Activated CD4-positive, alpha-beta memory T cell treated with anti-CD3 and anti-CD28 coated beads, Interleukin-2, amount 10 ng/mL, durations not matched to agents 7 days and 5 days (primary cell): Measurements from ENCODE around the gene CDX2. TPM values are rescaled to one million over a fixed set of nuclear protein-coding genes. Genes with fewer than 3 reads are reported as not detected.

Experiments
- CTCF ChIA-PET: fragments of 350-600 bp; sonication (Branson Sonifier 250); formaldehyde crosslinking; loops from one replicate; lab custom pipeline; 2021; ENCODE audit warnings: antibody characterized with exemption, inconsistent platforms; lab: Charles Lee
- POLR2A ChIA-PET: fragments of 350-600 bp; sonication (Branson Sonifier 250); formaldehyde crosslinking; loops from one replicate; lab custom pipeline; 2021; ENCODE audit warnings: antibody characterized with exemption; lab: Charles Lee
- DNase-seq: peaks from one replicate; pipeline ENCODE4 v3.0.0-alpha.2; 2020
- H3K27ac Mint-ChIP-seq: one replicate; pipeline ENCODE4 v1.8.0; 2021; ENCODE audit warnings: mild to moderate bottlenecking, mixed read lengths
- H3K27me3 Mint-ChIP-seq: one replicate; pipeline ENCODE4 v1.8.0; 2021; ENCODE audit warnings: mixed read lengths
- H3K36me3 Mint-ChIP-seq: one replicate; pipeline ENCODE4 v1.8.0; 2021; ENCODE audit warnings: low read depth, mixed read lengths
- H3K4me1 Mint-ChIP-seq: one replicate; pipeline ENCODE4 v1.8.0; 2021; ENCODE audit warnings: mixed read lengths
- H3K4me3 Mint-ChIP-seq: one replicate; pipeline ENCODE4 v1.8.0; 2021; ENCODE audit warnings: mild to moderate bottlenecking, mixed read lengths
- H3K9me3 Mint-ChIP-seq: one replicate; pipeline ENCODE4 v1.8.0; 2021; ENCODE audit warnings: mixed read lengths
- total RNA-seq, 2 experiments: library from RNA; stranded (reverse); gene quantifications; one replicate each; pipeline ENCODE4 v1.2.3, GENCODE V29; 2021

Gene CDX2
- total RNA-seq, 2 experiments from 2014 or later, result not detected

- H3K27me3 Mint-ChIP-seq, result peaks cover 83% of the 10 kb centered on the region
- H3K4me1 Mint-ChIP-seq, result peaks cover 14% of the 10 kb centered on the region
- H3K4me3 Mint-ChIP-seq, result peak overlapping the region; percentile 53
- ChIA-PET POLR2A (interaction anchor here (1.3 kb wide), 1 partner anchor 10 kb away, joined by 3 read pairs; no protein-coding TSS in a partner anchor), CTCF (interaction anchor here (1.0 to 1.9 kb wide), 2 partner anchors 33 to 90 kb away, joined by 3 to 6 read pairs; no protein-coding TSS in a partner anchor)
- no peaks in the 10 kb centered on the region for H3K9me3 Mint-ChIP-seq
- peaks cover 2% of the 10 kb centered on the region for H3K36me3 Mint-ChIP-seq
- H3K27ac Mint-ChIP-seq, result peak overlapping the region; percentile 52
- DNase-seq, result no peak
These were observed 48.3 kb downstream of the CDX2 start for GRCh38 chr13:27920677-27921420.

GRCh38 chr13:27919934-27920676 lies 49.0 kb downstream of the CDX2 start, which contains the start of gene PDX1:
PDX1 (plus strand) TSS chr13:27920000; CDS start chr13:27920139, 139 bp downstream.
- Mint-ChIP-seq H3K4me3 (peak within 1 kb of the TSS; percentile 53), H3K27me3 (peaks cover 83% of the 10 kb centered on the region), H3K4me1 (peaks cover 14% of the 10 kb centered on the region), H3K36me3 (peaks cover 2% of the 10 kb centered on the region), H3K9me3 (no peaks in the 10 kb centered on the region), H3K27ac (peak within 1 kb of the TSS; percentile 52)
- no peak for DNase-seq
- ChIA-PET POLR2A (no interaction called here), CTCF (interaction anchor here (0.6 to 1.9 kb wide), 3 partner anchors 34 to 473 kb away, joined by 3 to 6 read pairs (median 3); no protein-coding TSS in a partner anchor)

- no peak for DNase-seq
- Mint-ChIP-seq H3K9me3 (no peaks in the 10 kb centered on the region), H3K27me3 (peaks cover 80% of the 10 kb centered on the region), H3K27ac (no peak overlapping the region), H3K4me1 (peaks cover 14% of the 10 kb centered on the region), H3K4me3 (no peak overlapping the region), H3K36me3 (peaks cover 2% of the 10 kb centered on the region)
- CTCF ChIA-PET, result interaction anchor here (1.0 kb wide), 1 partner anchor 89 kb away, joined by 3 read pairs; no protein-coding TSS in a partner anchor
- POLR2A ChIA-PET, result no interaction called here
These were observed 49.5 kb downstream of the CDX2 start for GRCh38 chr13:27919659-27919933.

GRCh38 chr13:27918918-27919658 lies 50.0 kb downstream of the CDX2 start:
- H3K27ac Mint-ChIP-seq, result no peak overlapping the region
- peaks cover 14% of the 10 kb centered on the region for H3K4me1 Mint-ChIP-seq
- no peak for DNase-seq
- H3K4me3 Mint-ChIP-seq, result no peak overlapping the region
- peaks cover 78% of the 10 kb centered on the region for H3K27me3 Mint-ChIP-seq
- ChIA-PET CTCF (no interaction called here), POLR2A (no interaction called here)
- no peaks in the 10 kb centered on the region for H3K9me3 Mint-ChIP-seq
- peaks cover 2% of the 10 kb centered on the region for H3K36me3 Mint-ChIP-seq

GRCh38 chr13:27918041-27918917 lies 50.8 kb downstream of the CDX2 start:
- no peaks in the 10 kb centered on the region for H3K9me3 Mint-ChIP-seq
- H3K27ac Mint-ChIP-seq, result no peak overlapping the region
- CTCF ChIA-PET, result no interaction called here
- peaks cover 12% of the 10 kb centered on the region for H3K4me1 Mint-ChIP-seq
- DNase-seq, result no peak
- H3K27me3 Mint-ChIP-seq, result peaks cover 72% of the 10 kb centered on the region
- POLR2A ChIA-PET, result no interaction called here
- H3K36me3 Mint-ChIP-seq, result peaks cover 2% of the 10 kb centered on the region
- H3K4me3 Mint-ChIP-seq, result no peak overlapping the region

GRCh38 chr13:27917121-27917947 lies 51.8 kb downstream of the CDX2 start:
- Mint-ChIP-seq H3K27ac (no peak overlapping the region), H3K9me3 (no peaks in the 10 kb centered on the region), H3K27me3 (peaks cover 63% of the 10 kb centered on the region), H3K4me3 (no peak overlapping the region), H3K36me3 (peaks cover 2% of the 10 kb centered on the region), H3K4me1 (peaks cover 11% of the 10 kb centered on the region)
- CTCF ChIA-PET, result no interaction called here
- DNase-seq, result no peak
- POLR2A ChIA-PET, result no interaction called here

- ChIA-PET CTCF (interaction anchor here (0.6 to 1.4 kb wide), 3 partner anchors 38 to 89 kb away, joined by 3 to 5 read pairs (median 3); no protein-coding TSS in a partner anchor), POLR2A (no interaction called here)
- no peak overlapping the region for H3K27ac Mint-ChIP-seq
- H3K27me3 Mint-ChIP-seq, result peaks cover 57% of the 10 kb centered on the region
- H3K9me3 Mint-ChIP-seq, result no peaks in the 10 kb centered on the region
- H3K4me3 Mint-ChIP-seq, result no peak overlapping the region
- peaks cover 5% of the 10 kb centered on the region for H3K4me1 Mint-ChIP-seq
- peaks cover 2% of the 10 kb centered on the region for H3K36me3 Mint-ChIP-seq
- DNase-seq, result no peak
These were observed 53.6 kb downstream of the CDX2 start for GRCh38 chr13:27915301-27916207.

- peaks cover 3% of the 10 kb centered on the region for H3K4me1 Mint-ChIP-seq
- DNase-seq, result no peak
- H3K27ac Mint-ChIP-seq, result no peak overlapping the region
- ChIA-PET CTCF (no interaction called here), POLR2A (no interaction called here)
- H3K27me3 Mint-ChIP-seq, result peaks cover 55% of the 10 kb centered on the region
- peaks cover 2% of the 10 kb centered on the region for H3K36me3 Mint-ChIP-seq
- H3K4me3 Mint-ChIP-seq, result no peak overlapping the region
- no peaks in the 10 kb centered on the region for H3K9me3 Mint-ChIP-seq
These were observed 56.0 kb downstream of the CDX2 start for GRCh38 chr13:27913160-27913559.

- ChIA-PET CTCF (interaction anchor here (0.7 to 1.1 kb wide), 2 partner anchors 10 to 42 kb away, joined by 3 read pairs; no protein-coding TSS in a partner anchor), POLR2A (no interaction called here)
- Mint-ChIP-seq H3K4me3 (no peak overlapping the region), H3K27me3 (peaks cover 48% of the 10 kb centered on the region), H3K27ac (no peak overlapping the region), H3K4me1 (no peaks in the 10 kb centered on the region), H3K36me3 (no peaks in the 10 kb centered on the region), H3K9me3 (no peaks in the 10 kb centered on the region)
- no peak for DNase-seq
These were observed 57.6 kb downstream of the CDX2 start for GRCh38 chr13:27911521-27911920.
